Measurements from ENCODE around the gene CSNK2A2.

DNA sequence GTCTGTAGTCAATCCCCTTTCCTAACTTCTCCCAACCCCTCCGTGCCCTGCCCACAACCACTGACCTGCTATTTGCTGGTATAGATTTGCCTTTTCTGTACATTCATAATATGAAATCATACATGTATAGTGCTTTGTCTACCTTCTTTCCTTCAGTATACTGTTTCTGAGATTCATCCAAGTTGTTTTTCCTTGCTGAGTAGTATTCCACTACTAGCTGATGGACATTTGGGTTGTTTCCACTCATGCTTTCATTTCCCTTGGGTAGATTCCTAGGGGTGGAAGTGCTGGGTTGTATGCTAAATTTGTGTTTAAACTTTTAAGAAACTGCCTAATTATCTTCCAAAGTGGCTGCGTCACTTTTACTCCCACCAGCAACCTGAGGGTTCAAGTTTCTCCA lies 27.7 kb downstream of the CSNK2A2 start:
- TF ChIP-seq CHD2 (IDR thresholded peaks at IDR 0.05; ENCODE audit: low read depth, low read length) (no peak), CEBPB (tag; IDR thresholded peaks at IDR 0.05) (no peak), NFE2L1 (tag; IDR thresholded peaks at IDR 0.05; ENCODE audit: borderline replicate concordance, low read depth) (no peak), GABPB1 (CRISPR knock-in tag; IDR thresholded peaks at IDR 0.05) (no peak), NFATC3 (IDR thresholded peaks at IDR 0.05) (no peak), SNRNP70 (optimal IDR thresholded peaks at IDR 0.05; ENCODE audit: low read depth, low read length) (no peak), SMAD3 (CRISPR knock-in tag; conservative IDR thresholded peaks at IDR 0.05) (no peak), EGR1 (conservative IDR thresholded peaks at IDR 0.05) (no peak), NFYB (IDR thresholded peaks at IDR 0.05; ENCODE audit: extremely low read depth, insufficient read length) (no peak), XRCC5 (IDR thresholded peaks at IDR 0.05; ENCODE audit: low read depth, low read length) (no peak), SMC3 (conservative IDR thresholded peaks at IDR 0.05; ENCODE audit: insufficient read depth, low read depth, low read length) (no peak), SPI1 (IDR thresholded peaks at IDR 0.05; ENCODE audit: borderline replicate concordance, low read depth, low read length) (no peak)
- TF ChIP-seq, protein P1, sequence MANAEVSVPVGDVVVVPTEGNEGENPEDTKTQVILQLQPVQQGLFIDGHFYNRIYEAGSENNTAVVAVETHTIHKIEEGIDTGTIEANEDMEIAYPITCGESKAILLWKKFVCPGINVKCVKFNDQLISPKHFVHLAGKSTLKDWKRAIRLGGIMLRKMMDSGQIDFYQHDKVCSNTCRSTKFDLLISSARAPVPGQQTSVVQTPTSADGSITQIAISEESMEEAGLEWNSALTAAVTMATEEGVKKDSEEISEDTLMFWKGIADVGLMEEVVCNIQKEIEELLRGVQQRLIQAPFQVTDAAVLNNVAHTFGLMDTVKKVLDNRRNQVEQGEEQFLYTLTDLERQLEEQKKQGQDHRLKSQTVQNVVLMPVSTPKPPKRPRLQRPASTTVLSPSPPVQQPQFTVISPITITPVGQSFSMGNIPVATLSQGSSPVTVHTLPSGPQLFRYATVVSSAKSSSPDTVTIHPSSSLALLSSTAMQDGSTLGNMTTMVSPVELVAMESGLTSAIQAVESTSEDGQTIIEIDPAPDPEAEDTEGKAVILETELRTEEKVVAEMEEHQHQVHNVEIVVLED (CRISPR knock-in tag; IDR thresholded peaks at IDR 0.05): no peak
- TF ChIP-seq, protein P2, sequence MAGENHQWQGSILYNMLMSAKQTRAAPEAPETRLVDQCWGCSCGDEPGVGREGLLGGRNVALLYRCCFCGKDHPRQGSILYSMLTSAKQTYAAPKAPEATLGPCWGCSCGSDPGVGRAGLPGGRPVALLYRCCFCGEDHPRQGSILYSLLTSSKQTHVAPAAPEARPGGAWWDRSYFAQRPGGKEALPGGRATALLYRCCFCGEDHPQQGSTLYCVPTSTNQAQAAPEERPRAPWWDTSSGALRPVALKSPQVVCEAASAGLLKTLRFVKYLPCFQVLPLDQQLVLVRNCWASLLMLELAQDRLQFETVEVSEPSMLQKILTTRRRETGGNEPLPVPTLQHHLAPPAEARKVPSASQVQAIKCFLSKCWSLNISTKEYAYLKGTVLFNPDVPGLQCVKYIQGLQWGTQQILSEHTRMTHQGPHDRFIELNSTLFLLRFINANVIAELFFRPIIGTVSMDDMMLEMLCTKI (IDR thresholded peaks at IDR 0.05; ENCODE audit: partially characterized antibody): no peak

Data from K562 (cell line).